Activated CD4-positive, alpha-beta T cell treated with anti-CD3 and anti-CD28 coated beads, Interleukin-2, amount 10 ng/mL, durations not matched to agents 7 days and 5 days (primary cell): ENCODE data around the gene GATD1. TPM values are rescaled to one million over a fixed set of nuclear protein-coding genes. Genes with fewer than 3 reads are reported as not detected.
A peak's percentile ranks its signal among the peaks of the same experiment; 100 is the strongest.

Experiments used
- CTCF ChIA-PET: fragments of 350-600 bp; sonication (Branson Sonifier 250); formaldehyde crosslinking; loops from one replicate; lab custom pipeline; 2021; ENCODE audit warnings: antibody characterized with exemption; lab: Charles Lee
- POLR2A ChIA-PET: fragments of 350-600 bp; sonication (Branson Sonifier 250); formaldehyde crosslinking; loops from one replicate; lab custom pipeline; 2021; ENCODE audit warnings: antibody characterized with exemption; lab: Charles Lee
- DNase-seq: peaks from one replicate; pipeline ENCODE4 v3.0.0-alpha.2; 2020
- H3K27ac Mint-ChIP-seq: one replicate; pipeline ENCODE4 v1.8.0; 2021; ENCODE audit warnings: mild to moderate bottlenecking, moderate library complexity, mixed read lengths
- H3K27me3 Mint-ChIP-seq: one replicate; pipeline ENCODE4 v1.8.0; 2021; ENCODE audit warnings: mixed read lengths
- H3K36me3 Mint-ChIP-seq: one replicate; pipeline ENCODE4 v1.8.0; 2021; ENCODE audit warnings: low read depth, mixed read lengths
- H3K4me1 Mint-ChIP-seq: one replicate; pipeline ENCODE4 v1.8.0; 2021; ENCODE audit warnings: mixed read lengths
- H3K4me3 Mint-ChIP-seq: one replicate; pipeline ENCODE4 v1.8.0; 2021; ENCODE audit warnings: mild to moderate bottlenecking, moderate library complexity, mixed read lengths
- H3K9me3 Mint-ChIP-seq: one replicate; pipeline ENCODE4 v1.8.0; 2021; ENCODE audit warnings: mixed read lengths
- total RNA-seq, 2 experiments: library from RNA; stranded (reverse); gene quantifications; one replicate each; pipeline ENCODE4 v1.2.3, GENCODE V29; 2021

GATD1 gene
- total RNA-seq, 2 experiments from 2014 or later, result 58.2 to 62.1 TPM

DNA sequence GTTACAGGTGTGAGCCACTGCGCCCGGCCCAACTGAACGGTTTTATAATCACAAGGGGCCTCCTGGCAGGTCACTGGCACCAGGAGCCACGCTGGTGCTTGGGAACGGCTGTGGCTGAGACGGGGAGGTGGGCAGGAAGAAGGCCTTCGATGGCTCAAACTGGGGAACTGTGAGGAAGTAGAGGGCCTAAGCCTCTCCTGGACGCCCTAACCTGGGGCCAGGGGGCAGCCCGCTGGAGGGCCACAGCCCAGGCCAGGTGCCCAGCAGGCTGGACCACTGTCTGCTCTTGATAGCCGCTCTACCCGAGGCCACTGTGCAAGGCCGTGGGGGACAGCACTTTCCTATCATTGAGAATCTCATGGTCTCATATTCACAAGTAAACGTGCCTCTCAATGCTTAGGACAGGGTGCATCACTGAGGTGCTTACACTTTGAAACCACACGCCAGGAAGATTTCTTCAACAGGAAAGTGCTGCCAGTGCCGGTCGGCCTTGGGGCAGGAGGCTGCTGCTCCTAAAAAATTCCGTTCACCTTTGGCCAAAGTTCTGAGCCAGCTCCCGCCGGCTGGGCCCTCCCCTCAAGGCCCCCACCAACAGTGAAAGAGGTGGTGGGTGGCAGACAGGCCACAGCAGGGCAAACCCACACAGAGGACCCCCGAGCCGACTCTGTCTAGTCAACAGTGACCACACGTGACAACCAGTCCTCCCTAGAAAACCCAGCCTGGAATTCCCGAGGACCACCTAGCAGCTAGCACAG, 7.2 kb downstream of the GATD1 start:
- H3K4me3 Mint-ChIP-seq, result no peak overlapping the region
- no peak for DNase-seq
- H3K27ac Mint-ChIP-seq, result no peak overlapping the region
- CTCF ChIA-PET, result interaction anchor here (0.9 to 1.0 kb wide), 2 partner anchors 68 to 73 kb away, joined by 3 to 4 read pairs; no protein-coding TSS in a partner anchor
- POLR2A ChIA-PET, result no interaction called here
- H3K36me3 Mint-ChIP-seq, result peaks cover 3% of the 10 kb centered on the region
- H3K27me3 Mint-ChIP-seq, result no peaks in the 10 kb centered on the region
- no peaks in the 10 kb centered on the region for H3K9me3 Mint-ChIP-seq
- H3K4me1 Mint-ChIP-seq, result peaks cover 8% of the 10 kb centered on the region

DNA sequence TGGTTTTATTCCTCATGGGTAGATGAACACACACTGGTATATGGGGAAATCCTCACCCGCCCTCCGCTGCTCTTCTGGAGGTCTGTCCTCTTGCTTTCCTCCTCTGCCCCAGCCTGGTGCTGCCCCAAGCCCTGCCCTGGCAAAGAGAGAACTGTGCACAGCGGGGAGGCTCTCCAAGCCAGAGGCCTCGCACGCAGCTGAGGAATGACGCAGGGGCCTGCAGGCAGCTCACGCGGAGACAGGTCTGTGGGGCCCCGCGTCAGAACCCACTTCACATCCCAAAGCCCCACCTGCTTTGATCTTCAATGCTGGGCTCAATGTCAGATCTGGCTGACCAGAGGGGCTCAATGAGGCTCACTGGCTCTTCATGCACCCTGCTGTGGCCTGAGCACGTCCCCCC, 10.0 kb downstream of the GATD1 start:
- Mint-ChIP-seq H3K4me3 (no peak overlapping the region), H3K4me1 (peaks cover 4% of the 10 kb centered on the region), H3K9me3 (no peaks in the 10 kb centered on the region), H3K36me3 (peaks cover 15% of the 10 kb centered on the region), H3K27ac (no peak overlapping the region), H3K27me3 (no peaks in the 10 kb centered on the region)
- POLR2A ChIA-PET, result no interaction called here
- DNase-seq, result no peak
- CTCF ChIA-PET, result interaction anchor here (1.7 kb wide), 1 partner anchor 45 kb away, joined by 4 read pairs; no protein-coding TSS in a partner anchor

DNA sequence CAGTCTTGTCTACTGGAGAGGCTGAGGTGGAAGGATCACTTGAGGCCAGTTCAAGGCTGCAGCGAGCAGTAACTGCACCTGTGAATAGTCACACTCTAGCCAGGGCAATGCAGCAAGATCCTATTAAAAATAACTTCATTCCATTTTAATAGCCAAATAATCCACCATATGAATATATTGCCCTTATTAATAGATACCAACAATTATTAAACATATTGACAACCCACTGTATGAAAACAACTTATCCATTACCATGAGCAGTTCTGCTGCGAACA, 10.4 kb downstream of the GATD1 start:
- peaks cover 18% of the 10 kb centered on the region for H3K36me3 Mint-ChIP-seq
- H3K9me3 Mint-ChIP-seq, result no peaks in the 10 kb centered on the region
- no peak overlapping the region for H3K27ac Mint-ChIP-seq
- POLR2A ChIA-PET, result no interaction called here
- no peak overlapping the region for H3K4me3 Mint-ChIP-seq
- H3K4me1 Mint-ChIP-seq, result peaks cover 4% of the 10 kb centered on the region
- CTCF ChIA-PET, result interaction anchor here (1.7 kb wide), 1 partner anchor 45 kb away, joined by 4 read pairs; no protein-coding TSS in a partner anchor
- no peak for DNase-seq
- H3K27me3 Mint-ChIP-seq, result no peaks in the 10 kb centered on the region

DNA sequence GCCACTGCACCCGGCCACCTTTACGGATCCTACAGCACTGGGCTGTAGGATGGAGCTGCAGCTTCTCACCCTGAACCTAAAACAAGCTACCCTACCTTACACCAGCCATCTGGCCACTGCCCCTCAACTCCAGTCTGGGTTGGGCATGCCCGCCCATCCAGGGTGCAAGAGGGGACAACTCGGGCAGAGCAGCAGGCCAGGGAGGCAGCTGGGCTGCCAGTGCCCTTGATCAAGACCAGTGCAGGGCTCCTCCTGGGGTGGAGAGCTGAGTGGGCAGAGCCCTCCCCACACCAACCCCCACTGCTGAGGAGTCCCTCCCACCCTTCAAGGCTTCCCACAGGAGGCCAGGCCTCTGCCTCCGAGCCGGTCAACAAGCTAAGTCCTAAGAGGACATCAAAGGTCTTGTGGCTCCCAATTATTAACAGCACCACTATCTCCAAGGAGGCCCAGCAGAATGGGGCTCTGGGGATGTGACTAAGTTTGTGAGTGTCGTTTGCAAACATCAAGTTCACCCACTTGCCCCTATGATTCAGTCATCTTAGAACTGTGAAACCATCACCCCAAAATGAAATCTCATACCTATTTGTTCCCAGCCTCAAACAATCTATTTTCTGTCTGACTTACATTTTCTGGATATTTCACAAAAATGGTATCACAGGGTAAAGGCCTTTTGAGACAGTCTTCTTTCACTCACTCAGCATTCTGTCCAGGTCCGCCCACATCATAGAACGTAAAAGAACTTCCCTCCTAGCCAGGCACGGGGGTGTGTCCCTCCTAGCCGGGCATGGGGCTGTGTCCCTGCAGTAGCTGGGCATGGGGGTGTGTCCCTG, 11.0 kb downstream of the GATD1 start:
- Mint-ChIP-seq H3K4me3 (no peak overlapping the region), H3K36me3 (peaks cover 19% of the 10 kb centered on the region), H3K4me1 (peaks cover 4% of the 10 kb centered on the region), H3K27ac (peak overlapping the region; percentile 27), H3K9me3 (no peaks in the 10 kb centered on the region), H3K27me3 (no peaks in the 10 kb centered on the region)
- ChIA-PET CTCF (interaction anchor here (0.7 to 1.7 kb wide), 3 partner anchors 17 to 516 kb away, joined by 3 to 4 read pairs (median 4); no protein-coding TSS in a partner anchor), POLR2A (no interaction called here)
- DNase-seq, result no peak

DNA sequence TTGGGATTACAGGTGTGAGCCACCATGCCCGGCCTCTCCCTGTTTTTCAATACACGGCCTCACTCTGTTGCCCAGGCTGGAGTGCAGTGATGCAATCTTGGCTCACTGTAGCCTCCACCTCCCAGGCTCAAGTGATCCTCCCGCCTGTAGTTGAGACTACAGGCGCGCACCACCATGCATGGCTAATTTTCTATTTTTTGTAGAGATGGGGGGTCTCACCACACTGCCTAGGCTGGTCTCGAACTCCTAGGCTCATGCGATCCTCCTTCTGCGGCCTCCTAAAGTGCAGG, 11.5 kb downstream of the GATD1 start:
- ChIA-PET POLR2A (no interaction called here), CTCF (interaction anchor here (0.7 to 1.7 kb wide), 4 partner anchors 16 to 515 kb away, joined by 3 to 4 read pairs (median 4); no protein-coding TSS in a partner anchor)
- Mint-ChIP-seq H3K9me3 (no peaks in the 10 kb centered on the region), H3K36me3 (peaks cover 23% of the 10 kb centered on the region), H3K27me3 (no peaks in the 10 kb centered on the region), H3K27ac (no peak overlapping the region), H3K4me1 (peaks cover 4% of the 10 kb centered on the region), H3K4me3 (no peak overlapping the region)
- no peak for DNase-seq

DNA sequence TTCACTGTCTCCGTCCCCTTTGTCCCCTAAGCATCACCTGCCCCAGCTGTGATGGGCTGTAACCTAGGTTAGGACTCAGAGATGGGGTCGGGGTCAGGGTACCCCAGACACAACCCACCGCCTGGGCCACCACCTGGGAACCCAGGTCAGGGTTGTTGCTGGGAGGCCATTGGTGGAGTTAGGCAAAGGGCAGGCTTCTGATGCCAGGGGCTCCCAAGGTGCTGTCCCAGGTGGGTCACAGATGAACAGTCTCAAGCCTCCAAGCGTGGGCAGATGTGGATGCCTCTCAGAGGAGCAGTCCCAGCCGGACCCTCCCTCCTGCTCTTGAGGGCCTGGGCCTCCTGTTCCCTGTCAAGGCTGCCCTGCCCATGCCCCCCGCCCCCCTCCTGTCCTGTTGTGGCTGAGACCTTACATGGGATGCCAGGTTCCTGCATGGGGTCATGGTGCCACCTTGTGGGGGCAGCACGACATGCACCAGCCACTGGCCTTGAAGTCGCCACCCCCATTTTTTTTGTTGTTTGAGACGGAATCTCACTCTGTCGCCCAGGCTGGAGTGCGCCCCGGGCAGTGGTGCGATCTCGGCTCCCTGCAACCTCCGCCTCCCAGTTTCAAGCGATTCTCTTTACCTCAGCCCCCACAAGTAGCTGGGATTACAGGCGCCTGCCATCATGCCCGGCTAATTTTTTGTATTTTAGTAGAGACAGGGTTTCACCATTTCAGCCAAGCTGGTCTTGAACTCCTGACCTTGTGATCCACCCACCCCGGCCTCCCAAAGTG, 12.1 kb downstream of the GATD1 start:
- ChIA-PET POLR2A (no interaction called here), CTCF (interaction anchor here (0.6 to 1.7 kb wide), 5 partner anchors 15 to 515 kb away, joined by 3 to 4 read pairs (median 4); no protein-coding TSS in a partner anchor)
- no peaks in the 10 kb centered on the region for H3K27me3 Mint-ChIP-seq
- H3K4me1 Mint-ChIP-seq, result peaks cover 4% of the 10 kb centered on the region
- H3K9me3 Mint-ChIP-seq, result no peaks in the 10 kb centered on the region
- H3K27ac Mint-ChIP-seq, result no peak overlapping the region
- DNase-seq, result peak; percentile 69
- H3K4me3 Mint-ChIP-seq, result no peak overlapping the region
- H3K36me3 Mint-ChIP-seq, result peaks cover 25% of the 10 kb centered on the region

DNA sequence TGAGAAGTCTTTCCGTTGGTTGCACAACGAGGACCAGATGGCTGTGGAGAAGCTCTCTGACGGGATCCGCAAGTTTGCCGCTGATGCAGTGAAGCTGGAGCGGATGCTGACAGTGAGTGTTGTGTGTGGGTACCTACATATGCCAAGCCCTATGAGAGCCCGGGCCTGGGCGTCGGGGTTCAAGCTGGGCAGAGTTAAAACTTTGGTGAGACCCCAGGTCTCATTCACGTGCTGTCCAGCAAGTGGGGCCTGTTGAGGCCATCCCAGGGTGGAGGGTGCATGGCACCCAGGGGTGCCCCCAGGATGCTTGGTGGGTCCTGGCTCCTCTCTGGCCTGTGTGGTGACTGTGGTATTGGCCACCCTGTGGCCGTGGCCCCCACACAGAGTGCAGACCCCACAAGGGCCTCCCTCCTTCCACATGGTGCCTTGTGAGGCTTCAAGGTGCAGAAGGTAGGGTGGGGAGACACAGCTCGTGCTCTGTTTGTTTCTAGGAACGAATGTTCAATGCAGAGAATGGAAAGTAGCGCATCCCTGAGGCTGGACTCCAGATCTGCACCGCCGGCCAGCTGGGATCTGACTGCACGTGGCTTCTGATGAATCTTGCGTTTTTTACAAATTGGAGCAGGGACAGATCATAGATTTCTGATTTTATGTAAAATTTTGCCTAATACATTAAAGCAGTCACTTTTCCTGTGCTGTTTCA, 12.8 kb downstream of the GATD1 start:
- H3K4me1 Mint-ChIP-seq, result peaks cover 4% of the 10 kb centered on the region
- CTCF ChIA-PET, result interaction anchor here (0.6 to 1.5 kb wide), 4 partner anchors 22 to 301 kb away, joined by 3 to 4 read pairs (median 4); no protein-coding TSS in a partner anchor
- no peak overlapping the region for H3K4me3 Mint-ChIP-seq
- H3K9me3 Mint-ChIP-seq, result no peaks in the 10 kb centered on the region
- H3K36me3 Mint-ChIP-seq, result peaks cover 29% of the 10 kb centered on the region
- POLR2A ChIA-PET, result no interaction called here
- no peaks in the 10 kb centered on the region for H3K27me3 Mint-ChIP-seq
- DNase-seq, result no peak
- H3K27ac Mint-ChIP-seq, result no peak overlapping the region

DNA sequence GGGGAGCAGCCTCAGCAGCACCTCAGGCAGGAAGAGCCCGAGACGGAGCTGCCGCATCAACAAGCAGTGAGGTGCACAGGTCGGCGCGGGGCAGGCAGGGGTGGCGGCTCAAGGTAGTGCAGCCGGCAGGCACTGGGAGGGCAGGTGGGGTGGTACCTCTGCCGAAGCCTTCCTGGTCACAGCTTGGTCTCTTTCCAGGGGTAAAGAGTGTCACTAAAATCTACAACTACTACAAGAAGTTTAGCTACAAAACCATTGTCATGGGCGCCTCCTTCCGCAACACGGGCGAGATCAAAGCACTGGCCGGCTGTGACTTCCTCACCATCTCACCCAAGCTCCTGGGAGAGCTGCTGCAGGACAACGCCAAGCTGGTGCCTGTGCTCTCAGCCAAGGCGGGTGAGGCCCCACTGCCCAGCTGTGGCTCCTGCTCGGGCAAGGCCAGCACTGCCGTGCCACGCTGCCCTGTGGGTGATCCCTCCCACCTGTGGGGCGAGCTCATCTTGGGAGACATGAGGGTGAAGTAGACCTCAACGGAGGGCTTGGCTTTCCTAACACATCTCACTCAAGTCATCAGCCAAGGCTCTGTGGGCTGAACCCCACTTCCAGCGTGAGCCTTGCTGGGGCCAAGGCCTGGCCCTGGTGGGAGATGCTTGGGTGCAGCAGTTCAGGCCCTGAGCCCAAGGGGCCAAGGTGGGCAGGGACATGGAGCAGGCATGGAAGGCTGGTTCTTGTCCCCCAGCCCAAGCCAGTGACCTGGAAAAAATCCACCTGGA, 13.6 kb downstream of the GATD1 start:
- Mint-ChIP-seq H3K27me3 (no peaks in the 10 kb centered on the region), H3K4me3 (no peak overlapping the region), H3K36me3 (peaks cover 31% of the 10 kb centered on the region), H3K4me1 (peaks cover 4% of the 10 kb centered on the region), H3K27ac (no peak overlapping the region), H3K9me3 (no peaks in the 10 kb centered on the region)
- CTCF ChIA-PET, result interaction anchor here (0.6 to 1.5 kb wide), 4 partner anchors 22 to 300 kb away, joined by 3 to 4 read pairs (median 4); no protein-coding TSS in a partner anchor
- no peak for DNase-seq
- POLR2A ChIA-PET, result interaction anchor here (0.6 kb wide), 1 partner anchor 10 kb away, joined by 3 read pairs; no protein-coding TSS in a partner anchor

DNA sequence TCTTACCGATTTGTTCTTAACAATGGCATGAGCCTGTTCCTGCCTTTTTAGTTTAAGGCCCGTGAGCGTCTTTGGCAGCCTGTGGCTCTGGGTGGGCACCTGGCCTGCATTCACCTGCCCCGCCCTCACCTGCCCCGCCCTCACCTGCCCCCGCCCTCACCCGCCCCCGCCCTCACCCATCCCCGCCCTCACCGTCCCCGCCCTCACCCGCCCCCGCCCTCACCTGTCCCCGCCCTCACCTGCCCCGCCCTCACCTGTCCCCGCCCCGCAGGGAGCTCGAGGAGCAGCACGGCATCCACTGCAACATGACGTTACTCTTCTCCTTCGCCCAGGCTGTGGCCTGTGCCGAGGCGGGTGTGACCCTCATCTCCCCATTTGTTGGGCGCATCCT, 14.2 kb downstream of the GATD1 start:
- ChIA-PET POLR2A (interaction anchor here (0.6 kb wide), 1 partner anchor 9 kb away, joined by 3 read pairs; no protein-coding TSS in a partner anchor), CTCF (interaction anchor here (1.3 to 1.4 kb wide), 2 partner anchors 56 to 244 kb away, joined by 3 to 4 read pairs; no protein-coding TSS in a partner anchor)
- H3K4me1 Mint-ChIP-seq, result peaks cover 4% of the 10 kb centered on the region
- no peak overlapping the region for H3K27ac Mint-ChIP-seq
- no peak for DNase-seq
- H3K4me3 Mint-ChIP-seq, result no peak overlapping the region
- no peaks in the 10 kb centered on the region for H3K27me3 Mint-ChIP-seq
- H3K9me3 Mint-ChIP-seq, result no peaks in the 10 kb centered on the region
- peaks cover 33% of the 10 kb centered on the region for H3K36me3 Mint-ChIP-seq

DNA sequence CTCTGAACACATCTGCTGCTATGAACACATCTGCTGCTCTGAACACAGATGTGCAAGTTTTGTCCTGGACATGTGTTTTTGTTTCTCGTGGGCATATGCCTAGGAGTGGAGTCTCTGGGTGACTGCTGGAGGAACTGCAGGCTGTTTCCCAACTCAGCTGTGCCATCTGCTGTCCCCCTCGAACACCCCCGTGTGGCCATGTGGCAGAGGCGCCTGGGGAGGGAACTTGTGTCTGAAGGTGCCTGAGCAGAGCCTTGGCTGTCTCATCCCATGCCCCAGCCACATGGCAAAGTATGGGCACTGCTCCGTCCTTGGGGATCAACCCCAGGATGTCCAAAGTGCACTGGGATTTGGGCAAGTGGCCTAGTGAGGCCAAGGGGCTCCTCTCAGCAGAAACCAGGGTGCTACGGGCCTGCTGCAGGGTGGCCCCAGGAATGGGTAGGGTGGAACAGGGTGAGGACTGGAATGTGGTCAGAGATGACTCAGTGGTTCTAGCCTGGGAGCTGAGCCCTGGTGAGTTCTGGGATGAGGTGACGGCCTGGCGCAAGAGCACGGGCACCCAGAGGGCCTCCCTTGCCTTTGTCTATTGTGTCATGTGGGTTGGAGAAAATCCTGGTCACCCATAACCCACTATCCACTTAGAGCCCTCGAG, 14.7 kb downstream of the GATD1 start:
- ChIA-PET CTCF (interaction anchor here (1.4 kb wide), 1 partner anchor 55 kb away, joined by 3 read pairs; no protein-coding TSS in a partner anchor), POLR2A (no interaction called here)
- no peak overlapping the region for H3K27ac Mint-ChIP-seq
- H3K4me1 Mint-ChIP-seq, result peaks cover 4% of the 10 kb centered on the region
- H3K36me3 Mint-ChIP-seq, result peaks cover 35% of the 10 kb centered on the region
- no peaks in the 10 kb centered on the region for H3K9me3 Mint-ChIP-seq
- peak; percentile 35 for DNase-seq
- H3K27me3 Mint-ChIP-seq, result no peaks in the 10 kb centered on the region
- no peak overlapping the region for H3K4me3 Mint-ChIP-seq

DNA sequence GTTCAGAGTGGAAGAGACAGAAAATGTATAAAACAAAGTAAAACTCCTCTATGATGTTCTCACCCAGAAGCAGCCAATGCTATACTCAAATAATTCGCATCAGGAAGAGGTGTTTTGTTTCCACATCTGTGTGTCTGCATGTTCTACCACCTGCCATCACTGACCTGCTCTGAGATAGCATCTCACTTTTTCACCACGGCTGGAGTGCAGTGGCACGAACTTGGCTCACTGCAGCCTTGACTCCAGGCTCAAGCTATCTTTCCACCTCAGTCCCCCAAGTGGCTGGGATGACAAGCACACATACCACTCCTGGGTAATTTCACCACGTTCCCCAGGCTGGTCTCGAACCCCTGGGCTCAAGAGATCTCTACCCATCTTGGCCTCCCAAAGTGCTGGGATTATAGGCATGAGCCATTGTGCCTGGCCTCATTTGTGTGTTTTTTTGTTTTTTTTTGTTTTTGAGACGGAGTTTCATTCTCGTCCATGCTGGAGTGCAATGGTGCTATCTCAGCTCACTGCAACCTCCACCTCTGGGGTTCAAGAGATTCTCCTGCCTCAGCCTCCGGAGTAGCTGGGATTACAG, 15.7 kb downstream of the GATD1 start:
- POLR2A ChIA-PET, result no interaction called here

More for the DNA sequence above, 15.7 kb downstream of the GATD1 start:
- peaks cover 42% of the 10 kb centered on the region for H3K36me3 Mint-ChIP-seq
- H3K4me3 Mint-ChIP-seq, result no peak overlapping the region
- DNase-seq, result no peak
- H3K9me3 Mint-ChIP-seq, result no peaks in the 10 kb centered on the region
- CTCF ChIA-PET, result interaction anchor here (0.7 to 1.2 kb wide), 2 partner anchors 16 to 205 kb away, joined by 3 to 6 read pairs; no protein-coding TSS in a partner anchor
- no peaks in the 10 kb centered on the region for H3K27me3 Mint-ChIP-seq
- peaks cover 4% of the 10 kb centered on the region for H3K4me1 Mint-ChIP-seq
- peak overlapping the region; percentile 64 for H3K27ac Mint-ChIP-seq
